ENCODE measurements around the gene PLEK. TPM values are rescaled to one million over a fixed set of nuclear protein-coding genes. Genes with fewer than 3 reads are reported as not detected.

The PLEK gene
- polyA plus RNA-seq, 1 donor from 2014 or later = 0.07 TPM

DNA sequence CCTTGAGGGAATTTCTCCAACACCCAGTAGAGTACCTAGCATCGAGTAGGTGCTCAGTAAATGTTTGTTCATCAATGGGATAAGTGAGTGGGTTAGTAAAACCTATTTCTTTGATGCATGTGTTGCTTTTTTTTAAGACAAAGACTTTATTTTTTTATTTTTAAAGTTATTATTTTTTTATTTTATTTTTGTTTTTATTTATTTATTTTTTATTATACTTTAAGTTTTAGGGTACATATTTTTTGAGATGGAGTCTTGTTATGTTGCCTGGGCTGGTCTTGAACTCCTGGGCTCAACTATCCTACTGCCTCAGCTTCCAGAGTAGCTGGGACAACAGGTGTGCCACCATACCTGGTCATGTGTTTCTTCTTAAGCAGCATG is 20.8 kb downstream of the PLEK start:
- Histone ChIP-seq H3K9me3 (ENCODE audit: low read length) (no peaks in the 10 kb centered on the region), H3K9ac (ENCODE audit: low read length) (no peak overlapping the region), H3K36me3 (ENCODE audit: insufficient read depth, low read length) (no peaks in the 10 kb centered on the region), H3K9me2 (ENCODE audit: insufficient read depth, low read length) (no peaks in the 10 kb centered on the region), H3K27me3 (ENCODE audit: insufficient read depth, low read depth, low read length) (no peaks in the 10 kb centered on the region), H2AFZ (ENCODE audit: low read depth, low read length) (no peak overlapping the region), H3K79me2 (replicated peaks; ENCODE audit: insufficient read depth, low read length) (no peaks in the 10 kb centered on the region), H3K4me3 (ENCODE audit: low read length) (no peak overlapping the region), H3F3A (ENCODE audit: insufficient read depth, low read length, poor library complexity, severe bottlenecking) (no peaks in the 10 kb centered on the region), H3K27ac (ENCODE audit: low read length) (no peak overlapping the region), H3K4me2 (ENCODE audit: low read length) (no peak overlapping the region), H4K20me1 (ENCODE audit: insufficient read depth) (no peaks in the 10 kb centered on the region)
- TF ChIP-seq TAF1 (IDR thresholded peaks at IDR 0.05; ENCODE audit: low read depth) = no peak
- TF ChIP-seq, protein P1, sequence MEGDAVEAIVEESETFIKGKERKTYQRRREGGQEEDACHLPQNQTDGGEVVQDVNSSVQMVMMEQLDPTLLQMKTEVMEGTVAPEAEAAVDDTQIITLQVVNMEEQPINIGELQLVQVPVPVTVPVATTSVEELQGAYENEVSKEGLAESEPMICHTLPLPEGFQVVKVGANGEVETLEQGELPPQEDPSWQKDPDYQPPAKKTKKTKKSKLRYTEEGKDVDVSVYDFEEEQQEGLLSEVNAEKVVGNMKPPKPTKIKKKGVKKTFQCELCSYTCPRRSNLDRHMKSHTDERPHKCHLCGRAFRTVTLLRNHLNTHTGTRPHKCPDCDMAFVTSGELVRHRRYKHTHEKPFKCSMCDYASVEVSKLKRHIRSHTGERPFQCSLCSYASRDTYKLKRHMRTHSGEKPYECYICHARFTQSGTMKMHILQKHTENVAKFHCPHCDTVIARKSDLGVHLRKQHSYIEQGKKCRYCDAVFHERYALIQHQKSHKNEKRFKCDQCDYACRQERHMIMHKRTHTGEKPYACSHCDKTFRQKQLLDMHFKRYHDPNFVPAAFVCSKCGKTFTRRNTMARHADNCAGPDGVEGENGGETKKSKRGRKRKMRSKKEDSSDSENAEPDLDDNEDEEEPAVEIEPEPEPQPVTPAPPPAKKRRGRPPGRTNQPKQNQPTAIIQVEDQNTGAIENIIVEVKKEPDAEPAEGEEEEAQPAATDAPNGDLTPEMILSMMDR (IDR thresholded peaks at IDR 0.05; ENCODE audit: poor library complexity, severe bottlenecking) = no peak
- TF ChIP-seq POLR2AphosphoS5 (IDR thresholded peaks at IDR 0.05) = no peak
- TF ChIP-seq EP300 (conservative IDR thresholded peaks at IDR 0.05; ENCODE audit: poor library complexity, severe bottlenecking) = no peak
- TF ChIP-seq, protein P2, sequence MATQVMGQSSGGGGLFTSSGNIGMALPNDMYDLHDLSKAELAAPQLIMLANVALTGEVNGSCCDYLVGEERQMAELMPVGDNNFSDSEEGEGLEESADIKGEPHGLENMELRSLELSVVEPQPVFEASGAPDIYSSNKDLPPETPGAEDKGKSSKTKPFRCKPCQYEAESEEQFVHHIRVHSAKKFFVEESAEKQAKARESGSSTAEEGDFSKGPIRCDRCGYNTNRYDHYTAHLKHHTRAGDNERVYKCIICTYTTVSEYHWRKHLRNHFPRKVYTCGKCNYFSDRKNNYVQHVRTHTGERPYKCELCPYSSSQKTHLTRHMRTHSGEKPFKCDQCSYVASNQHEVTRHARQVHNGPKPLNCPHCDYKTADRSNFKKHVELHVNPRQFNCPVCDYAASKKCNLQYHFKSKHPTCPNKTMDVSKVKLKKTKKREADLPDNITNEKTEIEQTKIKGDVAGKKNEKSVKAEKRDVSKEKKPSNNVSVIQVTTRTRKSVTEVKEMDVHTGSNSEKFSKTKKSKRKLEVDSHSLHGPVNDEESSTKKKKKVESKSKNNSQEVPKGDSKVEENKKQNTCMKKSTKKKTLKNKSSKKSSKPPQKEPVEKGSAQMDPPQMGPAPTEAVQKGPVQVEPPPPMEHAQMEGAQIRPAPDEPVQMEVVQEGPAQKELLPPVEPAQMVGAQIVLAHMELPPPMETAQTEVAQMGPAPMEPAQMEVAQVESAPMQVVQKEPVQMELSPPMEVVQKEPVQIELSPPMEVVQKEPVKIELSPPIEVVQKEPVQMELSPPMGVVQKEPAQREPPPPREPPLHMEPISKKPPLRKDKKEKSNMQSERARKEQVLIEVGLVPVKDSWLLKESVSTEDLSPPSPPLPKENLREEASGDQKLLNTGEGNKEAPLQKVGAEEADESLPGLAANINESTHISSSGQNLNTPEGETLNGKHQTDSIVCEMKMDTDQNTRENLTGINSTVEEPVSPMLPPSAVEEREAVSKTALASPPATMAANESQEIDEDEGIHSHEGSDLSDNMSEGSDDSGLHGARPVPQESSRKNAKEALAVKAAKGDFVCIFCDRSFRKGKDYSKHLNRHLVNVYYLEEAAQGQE (IDR thresholded peaks at IDR 0.05; ENCODE audit: borderline replicate concordance) = no peak
- no peak for TF ChIP-seq SMC3 (conservative IDR thresholded peaks at IDR 0.05; ENCODE audit: poor library complexity)
- no peak for TF ChIP-seq RAD21 (conservative IDR thresholded peaks at IDR 0.05)
- no peak for TF ChIP-seq EZH2 (IDR thresholded peaks at IDR 0.05; ENCODE audit: borderline replicate concordance, insufficient read depth, low read length, poor library complexity, severe bottlenecking)
- no peak for TF ChIP-seq MXI1 (conservative IDR thresholded peaks at IDR 0.05; ENCODE audit: poor library complexity, severe bottlenecking)

DNA sequence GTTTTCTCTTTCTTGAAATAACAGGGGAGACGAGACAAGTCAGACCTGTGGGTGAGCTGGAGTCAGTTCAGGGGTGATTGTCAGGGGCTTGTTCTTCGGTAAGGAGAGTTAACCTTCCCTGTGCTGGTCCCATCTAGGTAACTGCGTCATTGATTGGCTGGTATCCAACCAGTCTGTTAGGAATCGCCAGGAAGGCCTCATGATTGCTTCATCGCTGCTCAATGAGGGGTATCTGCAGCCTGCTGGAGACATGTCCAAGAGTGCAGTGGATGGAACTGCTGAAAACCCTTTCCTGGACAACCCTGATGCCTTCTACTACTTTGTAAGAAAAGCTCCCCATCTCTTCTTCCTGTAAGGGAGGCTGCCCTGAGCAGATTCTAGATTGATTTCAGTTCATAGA is 21.3 kb downstream of the PLEK start:
- H3K9me2 ChIP-seq (ENCODE audit: insufficient read depth, low read length) = no peaks in the 10 kb centered on the region
- no peaks in the 10 kb centered on the region for H3K79me2 ChIP-seq (replicated peaks; ENCODE audit: insufficient read depth, low read length)
- no peaks in the 10 kb centered on the region for H3K27me3 ChIP-seq (ENCODE audit: insufficient read depth, low read depth, low read length)
- no peaks in the 10 kb centered on the region for H3F3A ChIP-seq (ENCODE audit: insufficient read depth, low read length, poor library complexity, severe bottlenecking)
- TF ChIP-seq POLR2AphosphoS5 (IDR thresholded peaks at IDR 0.05) = no peak
- no peak for TF ChIP-seq EZH2 (IDR thresholded peaks at IDR 0.05; ENCODE audit: borderline replicate concordance, insufficient read depth, low read length, poor library complexity, severe bottlenecking)
- TF ChIP-seq, protein P1 (IDR thresholded peaks at IDR 0.05; ENCODE audit: poor library complexity, severe bottlenecking) = no peak
- TF ChIP-seq TAF1 (IDR thresholded peaks at IDR 0.05; ENCODE audit: low read depth) = no peak
- TF ChIP-seq SMC3 (conservative IDR thresholded peaks at IDR 0.05; ENCODE audit: poor library complexity) = no peak
- TF ChIP-seq RAD21 (conservative IDR thresholded peaks at IDR 0.05) = no peak
- TF ChIP-seq, protein P2 (IDR thresholded peaks at IDR 0.05; ENCODE audit: borderline replicate concordance) = no peak
- no peak for TF ChIP-seq MXI1 (conservative IDR thresholded peaks at IDR 0.05; ENCODE audit: poor library complexity, severe bottlenecking)
- TF ChIP-seq EP300 (conservative IDR thresholded peaks at IDR 0.05; ENCODE audit: poor library complexity, severe bottlenecking) = no peak
- H3K4me2 ChIP-seq (ENCODE audit: low read length) = no peak overlapping the region
- no peak overlapping the region for H3K27ac ChIP-seq (ENCODE audit: low read length)
- H4K20me1 ChIP-seq (ENCODE audit: insufficient read depth) = no peaks in the 10 kb centered on the region
- no peaks in the 10 kb centered on the region for H3K9me3 ChIP-seq (ENCODE audit: low read length)
- H3K9ac ChIP-seq (ENCODE audit: low read length) = no peak overlapping the region
- no peak overlapping the region for H3K4me3 ChIP-seq (ENCODE audit: low read length)
- no peaks in the 10 kb centered on the region for H3K36me3 ChIP-seq (ENCODE audit: insufficient read depth, low read length)
- H2AFZ ChIP-seq (ENCODE audit: low read depth, low read length) = no peak overlapping the region
